HepG2 (cell line): ENCODE results near the gene C4orf36. TPM values are rescaled to one million over a fixed set of nuclear protein-coding genes. Genes with fewer than 3 reads are reported as not detected.

Experiments
- AHDC1 ChIP-seq: sonication (generic); formaldehyde crosslinking; IDR thresholded peaks from 2 replicates; pipeline ENCODE4 v1.5.1; 2020; ENCODE audit warnings: mild to moderate bottlenecking, missing genetic modification reagents, borderline replicate concordance
- KLF16 ChIP-seq, 2 experiments: sonication (generic) in 1 of 2; formaldehyde crosslinking in 1 of 2; IDR thresholded peaks; 2 replicates each; pipeline versions ENCODE4 v1.6.1 to v1.8.0; 2016 to 2023; ENCODE audit warnings: missing genetic modification reagents in 2 of 2, missing compliant biosample characterization in 1 of 2
- NFIC ChIP-seq: IDR thresholded peaks from 2 replicates; pipeline ENCODE4 v1.6.1; 2012; ENCODE audit warnings: mild to moderate bottlenecking, low read length, inconsistent platforms
- PHF21A ChIP-seq: sonication (generic); formaldehyde crosslinking; IDR thresholded peaks from 2 replicates; pipeline ENCODE4 v1.5.0; 2020; ENCODE audit warnings: mild to moderate bottlenecking, missing genetic modification reagents
- PPARG ChIP-seq: conservative IDR thresholded peaks from 2 replicates; pipeline ENCODE4 v1.6.1; 2016; ENCODE audit warnings: missing biosample characterization, missing genetic modification reagents
- RARG ChIP-seq: sonication (generic); formaldehyde crosslinking; IDR thresholded peaks from 2 replicates; pipeline ENCODE4 v1.4.0; 2020; ENCODE audit warnings: low read depth, mild to moderate bottlenecking, missing genetic modification reagents
- SALL1 ChIP-seq: sonication (generic); formaldehyde crosslinking; IDR thresholded peaks from 2 replicates; pipeline ENCODE4 v1.8.0; 2022; ENCODE audit warnings: mild to moderate bottlenecking, missing genetic modification reagents
- SAP130 ChIP-seq: IDR thresholded peaks from 2 replicates; pipeline ENCODE4 v1.6.1; 2016; ENCODE audit warnings: low read depth
- SNAPC2 ChIP-seq: sonication (generic); formaldehyde crosslinking; IDR thresholded peaks from 2 replicates; pipeline ENCODE4 v1.8.1; 2022; ENCODE audit warnings: mild to moderate bottlenecking, missing genetic modification reagents
- SP1 ChIP-seq, 2 experiments: fragments of 450-650 bp in 1 of 2; sonication (generic) in 1 of 2; formaldehyde crosslinking in 1 of 2; IDR thresholded peaks; 2 replicates each; pipeline versions ENCODE4 v1.4.0 to v1.6.1; 2016 to 2020; ENCODE audit warnings: missing genetic modification reagents in 1 of 2
- SRSF9 ChIP-seq: fragments of 200-400 bp; formaldehyde crosslinking; IDR thresholded peaks from 2 replicates; pipeline ENCODE4 v1.6.1; 2018; ENCODE audit warnings: borderline replicate concordance, mild to moderate bottlenecking, low read depth, low read length; ENCODE audit not compliant: insufficient read depth, poor library complexity, severe bottlenecking
- YEATS4 ChIP-seq: sonication (generic); formaldehyde crosslinking; IDR thresholded peaks from 2 replicates; pipeline ENCODE4 v1.4.0; 2020; ENCODE audit warnings: missing genetic modification reagents, borderline replicate concordance
- ZC3H13 ChIP-seq: sonication (generic); formaldehyde crosslinking; IDR thresholded peaks from 2 replicates; pipeline ENCODE4 v1.8.1; 2023; ENCODE audit warnings: mild to moderate bottlenecking, missing genetic modification reagents, moderate library complexity
- ZFX ChIP-seq: sonication (generic); formaldehyde crosslinking; IDR thresholded peaks from 2 replicates; pipeline ENCODE4 v1.4.0; 2020; ENCODE audit warnings: mild to moderate bottlenecking, low read depth, missing genetic modification reagents, moderate library complexity
- ZFY ChIP-seq: sonication (generic); formaldehyde crosslinking; IDR thresholded peaks from 2 replicates; pipeline ENCODE4 v1.4.0; 2020; ENCODE audit warnings: missing genetic modification reagents
- ZMYM4 ChIP-seq: sonication (generic); formaldehyde crosslinking; IDR thresholded peaks from 2 replicates; pipeline ENCODE4 v1.8.1; 2023; ENCODE audit warnings: mild to moderate bottlenecking, missing genetic modification reagents
- ZNF260 ChIP-seq: sonication (generic); formaldehyde crosslinking; IDR thresholded peaks from 2 replicates; pipeline ENCODE4 v1.4.0; 2020; ENCODE audit warnings: missing genetic modification reagents, low read depth, mild to moderate bottlenecking, borderline replicate concordance
- ZNF749 ChIP-seq: sonication (generic); formaldehyde crosslinking; IDR thresholded peaks from 2 replicates; pipeline ENCODE4 v1.8.0; 2022; ENCODE audit warnings: mild to moderate bottlenecking, missing genetic modification reagents, moderate library complexity, borderline replicate concordance
- ZNF761 ChIP-seq: sonication (generic); formaldehyde crosslinking; conservative IDR thresholded peaks from 2 replicates; pipeline ENCODE4 v1.4.0; 2020; ENCODE audit warnings: mild to moderate bottlenecking, missing genetic modification reagents
- ZNF816 ChIP-seq: sonication (generic); formaldehyde crosslinking; IDR thresholded peaks from 2 replicates; pipeline ENCODE4 v1.8.0; 2022; ENCODE audit warnings: missing genetic modification reagents, mild to moderate bottlenecking, borderline replicate concordance
- polyA plus RNA-seq, 8 experiments: library from polyadenylated mRNA; depleted of rRNA in 3 of 8; stranded (reverse) in 7 of 8; unstranded in 1 of 8; fragments of >200 nt; fragmentation: Illumina TruSeq in 4 of 8; extraction: Trizol in 4 of 8; gene quantifications; 2 replicates each; pipeline versions ENCODE4 v1.2.1 to v1.2.3, GENCODE V29; 2011 to 2016; ENCODE audit warnings: low read depth in 4 of 8, missing spikeins in 1 of 8, mixed read lengths in 1 of 8; ENCODE audit not compliant: insufficient read depth in 1 of 8
- total RNA-seq, 5 experiments: library from RNA; depleted of rRNA; stranded (reverse); fragments of >200 nt; fragmentation: Illumina TruSeq; extraction: Trizol; gene quantifications; 2 replicates each; pipeline ENCODE4 v1.2.3, GENCODE V29; 2016; ENCODE audit warnings: low read depth in 1 of 5
- TF ChIP-seq, protein P1 (sequence below): sonication (generic); formaldehyde crosslinking; IDR thresholded peaks from 2 replicates; pipeline ENCODE4 v1.4.0; 2020; ENCODE audit warnings: missing genetic modification reagents

C4orf36 gene
- total and polyA plus RNA-seq, 2 of the 13 experiments (the other 11 are each of a cell fraction or from before 2014, with no cell fraction given): 0.63 TPM; not detected in 1

DNA sequence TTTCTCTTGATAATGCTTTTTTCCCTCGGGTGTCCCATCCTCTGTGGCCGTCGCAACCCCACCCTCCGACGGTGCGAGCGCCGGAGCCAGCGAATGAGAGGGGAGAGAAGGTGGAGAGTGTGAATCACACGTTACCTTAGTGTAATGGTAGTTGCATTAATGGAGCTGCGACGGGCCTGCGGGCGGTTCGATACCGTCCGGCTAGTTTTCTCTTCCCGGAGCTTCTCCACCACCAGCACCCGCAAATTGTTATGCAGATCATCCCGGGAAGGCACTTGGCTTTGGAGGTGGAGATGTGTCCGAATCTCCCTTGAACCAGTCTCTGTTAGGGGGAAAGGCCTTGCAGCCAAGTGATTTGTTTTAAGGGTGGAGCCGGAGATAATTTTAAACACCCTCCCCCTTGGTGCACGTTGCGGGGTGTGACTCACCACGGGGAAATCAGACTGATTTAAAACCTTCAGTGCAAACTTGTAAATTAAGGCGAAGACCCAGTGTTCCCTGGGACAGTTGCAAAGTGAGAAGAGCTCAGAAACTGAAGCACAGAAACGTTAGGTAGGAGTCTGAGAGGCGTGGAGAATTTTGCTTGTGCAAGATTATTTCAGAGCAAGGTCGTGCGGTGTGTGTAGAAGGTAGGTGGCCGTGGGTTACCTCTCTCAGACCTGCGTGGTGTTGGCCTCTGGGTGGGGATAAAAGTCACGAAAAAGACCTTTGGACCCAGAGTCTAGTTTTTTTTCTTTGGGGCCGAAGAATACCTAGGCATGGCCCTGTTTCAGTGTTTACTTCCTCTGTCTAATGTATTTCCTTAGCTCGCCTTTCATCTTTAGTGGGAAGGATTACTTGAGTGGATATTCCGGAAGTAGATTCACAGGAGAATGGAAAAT is 43.9 kb upstream of the C4orf36 start (continued):
- TF ChIP-seq ZFX (CRISPR knock-in tag) (peak; percentile 75), KLF16 (CRISPR knock-in tag; IDR thresholded peaks at IDR 0.05) (peak in 1 of 2 experiments; percentile 35; a peak in 1 of 4 replicates), SALL1 (CRISPR knock-in tag) (peak; percentile 74), ZC3H13 (CRISPR knock-in tag) (0 out of 2 replicates have a peak, but pooled peaks have one; percentile 29), ZFY (CRISPR knock-in tag) (peak; percentile 67; the same call in 1 of the 2 replicates), SP1 (IDR thresholded peaks at IDR 0.05) (no peak), SP1 (CRISPR knock-in tag; IDR thresholded peaks at IDR 0.05) (0 out of 2 replicates have a peak, but pooled peaks have one; percentile 6), SRSF9 (no peak), AHDC1 (CRISPR knock-in tag) (peak; percentile 34; the same call in 1 of the 2 replicates), ZNF761 (peak; percentile 71; the same call in 1 of the 2 replicates), ZNF749 (CRISPR knock-in tag) (0 out of 2 replicates have a peak, but pooled peaks have one; percentile 40), SAP130 (CRISPR knock-in tag) (peak; percentile 63), PPARG (CRISPR knock-in tag) (peak; percentile 5; the same call in 1 of the 2 replicates), YEATS4 (CRISPR knock-in tag) (peak; percentile 61; the same call in 1 of the 2 replicates), RARG (no peak), PHF21A (CRISPR knock-in tag) (peak; percentile 38), ZNF260 (CRISPR knock-in tag) (no peak), SNAPC2 (peak; percentile 82; the same call in 1 of the 2 replicates), ZMYM4 (CRISPR knock-in tag) (peak; percentile 59; the same call in 1 of the 2 replicates), ZNF816 (CRISPR knock-in tag) (peak; percentile 26; the same call in 1 of the 2 replicates), NFIC (peak; percentile 72)
- TF ChIP-seq, protein P1, sequence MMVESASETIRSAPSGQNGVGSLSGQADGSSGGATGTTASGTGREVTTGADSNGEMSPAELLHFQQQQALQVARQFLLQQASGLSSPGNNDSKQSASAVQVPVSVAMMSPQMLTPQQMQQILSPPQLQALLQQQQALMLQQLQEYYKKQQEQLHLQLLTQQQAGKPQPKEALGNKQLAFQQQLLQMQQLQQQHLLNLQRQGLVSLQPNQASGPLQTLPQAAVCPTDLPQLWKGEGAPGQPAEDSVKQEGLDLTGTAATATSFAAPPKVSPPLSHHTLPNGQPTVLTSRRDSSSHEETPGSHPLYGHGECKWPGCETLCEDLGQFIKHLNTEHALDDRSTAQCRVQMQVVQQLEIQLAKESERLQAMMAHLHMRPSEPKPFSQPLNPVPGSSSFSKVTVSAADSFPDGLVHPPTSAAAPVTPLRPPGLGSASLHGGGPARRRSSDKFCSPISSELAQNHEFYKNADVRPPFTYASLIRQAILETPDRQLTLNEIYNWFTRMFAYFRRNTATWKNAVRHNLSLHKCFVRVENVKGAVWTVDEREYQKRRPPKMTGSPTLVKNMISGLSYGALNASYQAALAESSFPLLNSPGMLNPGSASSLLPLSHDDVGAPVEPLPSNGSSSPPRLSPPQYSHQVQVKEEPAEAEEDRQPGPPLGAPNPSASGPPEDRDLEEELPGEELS (CRISPR knock-in tag): peak; percentile 43; the same call in 1 of the 2 replicates
